ENCODE results near the gene RASSF9. TPM values are rescaled to one million over a fixed set of nuclear protein-coding genes. Genes with fewer than 3 reads are reported as not detected.

RASSF9 gene
- total and polyA plus RNA-seq, 9 of the 15 experiments (the other 6 are each of a cell fraction or from before 2014, with no cell fraction given) = not detected

DNA sequence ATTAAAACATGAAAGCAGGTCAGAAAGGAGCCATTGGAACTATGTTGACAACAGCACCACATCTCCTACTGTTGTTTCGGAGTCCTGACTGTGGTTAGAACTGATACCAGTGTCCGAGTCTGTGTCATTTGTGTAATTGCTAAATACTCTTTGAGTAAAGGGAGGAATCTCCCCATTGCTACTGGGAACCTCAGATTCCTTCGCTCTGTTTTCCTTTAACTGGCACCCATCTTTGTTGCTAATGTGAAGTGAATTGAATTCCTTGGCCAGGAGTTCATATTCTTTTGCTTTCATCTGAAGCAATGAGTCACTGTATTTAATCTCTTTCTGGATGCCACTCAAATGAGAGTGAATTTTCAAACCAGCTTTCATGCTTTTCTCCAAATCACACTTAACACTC is 31.5 kb downstream of the RASSF9 start:
- CTCF ChIA-PET (ENCODE audit: low intra/inter-chr PET ratio) = no interaction called here
- H3K9me1 ChIP-seq (ENCODE audit: control insufficient read depth, insufficient read depth, low read length) = no peaks in the 10 kb centered on the region
- no peaks in the 10 kb centered on the region for H3K9me3 ChIP-seq (replicated peaks; ENCODE audit: control insufficient read depth, insufficient read depth, low read depth, low read length)
- H3K4me1 ChIP-seq (replicated peaks in 1 of 2; ENCODE audit: control insufficient read depth in 2 of 2, insufficient read depth in 2 of 2, low read length in 2 of 2) = no peaks in the 10 kb centered on the region
- intact Hi-C loops (cut with micrococcal nuclease) = no loop called here
- ATAC-seq (no peak), FAIRE-seq (no peak), DNase-seq (ENCODE audit: extremely low read depth in 1 of 4, low spot score in 3 of 4) (no peak)
- H3K36me3 ChIP-seq (ENCODE audit: control insufficient read depth, insufficient read depth, low read length) = no peaks in the 10 kb centered on the region
- H3K4me2 ChIP-seq (ENCODE audit: insufficient read depth, low read length) = no peak overlapping the region
- H3K79me2 ChIP-seq (ENCODE audit: control insufficient read depth, insufficient read depth, low read length) = no peaks in the 10 kb centered on the region
- no peak overlapping the region for H2AFZ ChIP-seq (ENCODE audit: low read depth, low read length)
- no peaks in the 10 kb centered on the region for H3K27me3 ChIP-seq (ENCODE audit: control insufficient read depth in 2 of 2, insufficient read depth in 2 of 2, low read length in 2 of 2)
- POLR2A ChIA-PET = no interaction called here
- 0% methylated on average over 3 of the region's 3 CpGs for WGBS (ENCODE audit: insufficient coverage, low coverage, missing lambda C conversion rate)
- TF ChIP-seq GATAD2A (IDR thresholded peaks at IDR 0.05) (no peak), ASH1L (IDR thresholded peaks at IDR 0.05; ENCODE audit: borderline replicate concordance, low read depth, partially characterized antibody) (no peak), RBFOX2 (IDR thresholded peaks at IDR 0.05; ENCODE audit: low read depth, low read length) (no peak), MED1 (CRISPR knock-in tag; IDR thresholded peaks at IDR 0.05; ENCODE audit: borderline replicate concordance) (no peak), NCOA4 (IDR thresholded peaks at IDR 0.05; ENCODE audit: partially characterized antibody) (no peak), FOXA3 (CRISPR knock-in tag; conservative IDR thresholded peaks at IDR 0.05 in 1 of 2, IDR thresholded peaks at IDR 0.05 in 1 of 2) (no peak)
- TF ChIP-seq, protein P1, sequence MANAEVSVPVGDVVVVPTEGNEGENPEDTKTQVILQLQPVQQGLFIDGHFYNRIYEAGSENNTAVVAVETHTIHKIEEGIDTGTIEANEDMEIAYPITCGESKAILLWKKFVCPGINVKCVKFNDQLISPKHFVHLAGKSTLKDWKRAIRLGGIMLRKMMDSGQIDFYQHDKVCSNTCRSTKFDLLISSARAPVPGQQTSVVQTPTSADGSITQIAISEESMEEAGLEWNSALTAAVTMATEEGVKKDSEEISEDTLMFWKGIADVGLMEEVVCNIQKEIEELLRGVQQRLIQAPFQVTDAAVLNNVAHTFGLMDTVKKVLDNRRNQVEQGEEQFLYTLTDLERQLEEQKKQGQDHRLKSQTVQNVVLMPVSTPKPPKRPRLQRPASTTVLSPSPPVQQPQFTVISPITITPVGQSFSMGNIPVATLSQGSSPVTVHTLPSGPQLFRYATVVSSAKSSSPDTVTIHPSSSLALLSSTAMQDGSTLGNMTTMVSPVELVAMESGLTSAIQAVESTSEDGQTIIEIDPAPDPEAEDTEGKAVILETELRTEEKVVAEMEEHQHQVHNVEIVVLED (CRISPR knock-in tag; IDR thresholded peaks at IDR 0.05) = no peak
- TF ChIP-seq, protein P2, sequence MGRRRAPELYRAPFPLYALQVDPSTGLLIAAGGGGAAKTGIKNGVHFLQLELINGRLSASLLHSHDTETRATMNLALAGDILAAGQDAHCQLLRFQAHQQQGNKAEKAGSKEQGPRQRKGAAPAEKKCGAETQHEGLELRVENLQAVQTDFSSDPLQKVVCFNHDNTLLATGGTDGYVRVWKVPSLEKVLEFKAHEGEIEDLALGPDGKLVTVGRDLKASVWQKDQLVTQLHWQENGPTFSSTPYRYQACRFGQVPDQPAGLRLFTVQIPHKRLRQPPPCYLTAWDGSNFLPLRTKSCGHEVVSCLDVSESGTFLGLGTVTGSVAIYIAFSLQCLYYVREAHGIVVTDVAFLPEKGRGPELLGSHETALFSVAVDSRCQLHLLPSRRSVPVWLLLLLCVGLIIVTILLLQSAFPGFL (CRISPR knock-in tag; IDR thresholded peaks at IDR 0.05) = no peak
- H4K20me1 ChIP-seq (replicated peaks; ENCODE audit: control insufficient read depth, insufficient read depth, low read length) = no peaks in the 10 kb centered on the region
- BruUV-seq (replicated peaks) = no TSS peak
- H3K27ac ChIP-seq (ENCODE audit: extremely low read depth, low read depth, low read length) = no peak overlapping the region
- no peak overlapping the region for H3K4me3 ChIP-seq
- no peak overlapping the region for H3K9ac ChIP-seq (ENCODE audit: insufficient read depth in 1 of 2, low read depth in 2 of 2, low read length in 2 of 2)
- in situ Hi-C loops (cut with MboI) = no loop called here

Data from K562 (cell line).